ENCODE data around the gene WNT5A. TPM values are rescaled to one million over a fixed set of nuclear protein-coding genes. Genes with fewer than 3 reads are reported as not detected.

WNT5A gene
- polyA plus RNA-seq, 1 donor (not counting 4 experiments of a cell fraction or from before 2014, with no cell fraction given) = 9.4 TPM

DNA sequence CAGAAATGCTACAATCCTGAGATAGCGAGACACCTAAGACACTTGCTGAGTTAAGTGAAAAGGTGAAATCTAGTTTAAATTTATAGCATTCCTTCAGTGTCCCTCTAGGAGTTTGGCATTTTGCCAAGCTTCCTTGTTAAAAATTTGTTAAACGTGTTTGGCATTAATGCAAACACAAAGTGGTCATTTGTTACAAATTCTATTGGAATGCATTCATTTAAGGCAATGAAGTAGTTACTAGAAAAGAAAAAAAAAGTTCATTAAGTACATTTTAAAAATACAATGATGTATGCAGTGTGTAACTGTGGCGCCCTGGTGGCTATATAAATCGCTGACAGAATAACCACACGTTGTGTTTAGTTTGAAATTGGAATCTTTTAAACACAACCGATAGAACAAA is 31.3 kb upstream of the WNT5A start:
- Histone ChIP-seq H3K4me2 (ENCODE audit: control insufficient read depth, extremely low read depth, insufficient read depth, low read depth, low read length) (peak overlapping the region; percentile 29), H4K20me1 (ENCODE audit: control insufficient read depth, extremely low read depth, insufficient read depth, low read length) (no peaks in the 10 kb centered on the region), H3K36me3 (ENCODE audit: control insufficient read depth in 2 of 2, extremely low read depth in 1 of 2, insufficient read depth in 2 of 2, low read length in 2 of 2) (no peaks in the 10 kb centered on the region), H2AFZ (ENCODE audit: control insufficient read depth, low read length) (no peak overlapping the region), H3K4me1 (ENCODE audit: control insufficient read depth, extremely low read depth, insufficient read depth, low read length) (peaks cover 29% of the 10 kb centered on the region), H3K27ac (ENCODE audit: control insufficient read depth, insufficient read depth, low read length) (no peak overlapping the region), H3K9me3 (ENCODE audit: control insufficient read depth, low read depth, low read length) (no peaks in the 10 kb centered on the region), H3K79me2 (ENCODE audit: control insufficient read depth, insufficient read depth, low read length) (no peaks in the 10 kb centered on the region), H3K27me3 (ENCODE audit: control insufficient read depth, extremely low read depth, insufficient read depth, low read length) (no peaks in the 10 kb centered on the region), H3K9me1 (ENCODE audit: control insufficient read depth, extremely low read depth, insufficient read depth, low read length) (no peaks in the 10 kb centered on the region), H3K9ac (ENCODE audit: control insufficient read depth, extremely low read depth, insufficient read depth, low read length) (no peak overlapping the region), H3K4me3 (ENCODE audit: control insufficient read depth in 2 of 3, extremely low read depth in 1 of 3, insufficient read depth in 2 of 3, low read depth in 1 of 3, low read length in 3 of 3) (no peak overlapping the region)
- dilution Hi-C loops (cut with MboI; ENCODE audit: extremely low pct_ligation_motif_present, low sequenced_read_pairs) = no loop called here
- no peak for FAIRE-seq
- no peak for TF ChIP-seq EZH2 (IDR thresholded peaks at IDR 0.05; ENCODE audit: low read length)
- TF ChIP-seq, protein P1, sequence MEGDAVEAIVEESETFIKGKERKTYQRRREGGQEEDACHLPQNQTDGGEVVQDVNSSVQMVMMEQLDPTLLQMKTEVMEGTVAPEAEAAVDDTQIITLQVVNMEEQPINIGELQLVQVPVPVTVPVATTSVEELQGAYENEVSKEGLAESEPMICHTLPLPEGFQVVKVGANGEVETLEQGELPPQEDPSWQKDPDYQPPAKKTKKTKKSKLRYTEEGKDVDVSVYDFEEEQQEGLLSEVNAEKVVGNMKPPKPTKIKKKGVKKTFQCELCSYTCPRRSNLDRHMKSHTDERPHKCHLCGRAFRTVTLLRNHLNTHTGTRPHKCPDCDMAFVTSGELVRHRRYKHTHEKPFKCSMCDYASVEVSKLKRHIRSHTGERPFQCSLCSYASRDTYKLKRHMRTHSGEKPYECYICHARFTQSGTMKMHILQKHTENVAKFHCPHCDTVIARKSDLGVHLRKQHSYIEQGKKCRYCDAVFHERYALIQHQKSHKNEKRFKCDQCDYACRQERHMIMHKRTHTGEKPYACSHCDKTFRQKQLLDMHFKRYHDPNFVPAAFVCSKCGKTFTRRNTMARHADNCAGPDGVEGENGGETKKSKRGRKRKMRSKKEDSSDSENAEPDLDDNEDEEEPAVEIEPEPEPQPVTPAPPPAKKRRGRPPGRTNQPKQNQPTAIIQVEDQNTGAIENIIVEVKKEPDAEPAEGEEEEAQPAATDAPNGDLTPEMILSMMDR (optimal IDR thresholded peaks at IDR 0.05 in 1 of 3, IDR thresholded peaks at IDR 0.05 in 1 of 3, conservative IDR thresholded peaks at IDR 0.05 in 1 of 3; ENCODE audit: extremely low read depth in 1 of 3, insufficient read depth in 2 of 3, low read length in 3 of 3) = no peak
- no peak for DNase-seq (ENCODE audit: low read depth, low spot score)

DNA sequence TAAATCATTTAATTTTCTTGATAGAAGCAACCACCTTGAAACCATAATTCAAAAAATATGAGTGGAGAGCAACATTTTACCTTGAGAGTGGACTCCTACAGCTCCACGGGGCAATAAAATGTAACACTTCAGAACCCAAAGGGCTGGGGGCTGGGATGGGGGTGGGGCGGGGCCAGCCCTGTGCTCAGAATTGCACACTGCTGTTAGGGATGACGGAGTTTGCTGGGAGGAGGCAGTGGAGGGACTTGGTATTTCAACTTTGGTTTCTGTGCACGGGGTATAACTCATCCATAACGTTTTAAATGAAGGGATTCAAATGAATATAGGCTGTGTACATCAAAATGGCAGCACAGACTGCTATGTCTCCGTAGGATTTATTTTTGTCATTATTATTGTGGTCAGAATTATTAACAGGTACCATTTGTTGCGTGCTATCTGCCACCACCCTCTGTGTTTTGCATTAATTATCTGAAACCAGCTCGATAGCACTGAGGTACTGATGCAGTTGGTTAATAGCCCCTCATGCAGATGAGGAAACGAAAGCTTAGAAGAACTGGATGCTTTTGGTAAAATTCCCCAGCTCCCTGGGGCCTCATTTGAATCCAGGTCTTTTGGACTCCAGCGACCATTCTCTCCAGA is 29.4 kb upstream of the WNT5A start:
- dilution Hi-C loops (cut with MboI; ENCODE audit: extremely low pct_ligation_motif_present, low sequenced_read_pairs) = no loop called here
- DNase-seq (ENCODE audit: low read depth, low spot score) (no peak), FAIRE-seq (no peak)
- Histone ChIP-seq H3K79me2 (ENCODE audit: control insufficient read depth, insufficient read depth, low read length) (no peaks in the 10 kb centered on the region), H3K9me3 (ENCODE audit: control insufficient read depth, low read depth, low read length) (no peaks in the 10 kb centered on the region), H3K9ac (ENCODE audit: control insufficient read depth, extremely low read depth, insufficient read depth, low read length) (no peak overlapping the region), H3K36me3 (ENCODE audit: control insufficient read depth in 2 of 2, extremely low read depth in 1 of 2, insufficient read depth in 2 of 2, low read length in 2 of 2) (no peaks in the 10 kb centered on the region), H2AFZ (ENCODE audit: control insufficient read depth, low read length) (no peak overlapping the region), H3K27ac (ENCODE audit: control insufficient read depth, insufficient read depth, low read length) (no peak overlapping the region), H3K4me3 (ENCODE audit: control insufficient read depth in 2 of 3, extremely low read depth in 1 of 3, insufficient read depth in 2 of 3, low read depth in 1 of 3, low read length in 3 of 3) (no peak overlapping the region), H3K4me2 (ENCODE audit: control insufficient read depth, extremely low read depth, insufficient read depth, low read depth, low read length) (no peak overlapping the region), H4K20me1 (ENCODE audit: control insufficient read depth, extremely low read depth, insufficient read depth, low read length) (no peaks in the 10 kb centered on the region), H3K9me1 (ENCODE audit: control insufficient read depth, extremely low read depth, insufficient read depth, low read length) (no peaks in the 10 kb centered on the region), H3K27me3 (ENCODE audit: control insufficient read depth, extremely low read depth, insufficient read depth, low read length) (no peaks in the 10 kb centered on the region), H3K4me1 (ENCODE audit: control insufficient read depth, extremely low read depth, insufficient read depth, low read length) (peaks cover 38% of the 10 kb centered on the region)
- no peak for TF ChIP-seq EZH2 (IDR thresholded peaks at IDR 0.05; ENCODE audit: low read length)
- TF ChIP-seq, protein P1 (optimal IDR thresholded peaks at IDR 0.05 in 1 of 3, IDR thresholded peaks at IDR 0.05 in 1 of 3, conservative IDR thresholded peaks at IDR 0.05 in 1 of 3; ENCODE audit: extremely low read depth in 1 of 3, insufficient read depth in 2 of 3, low read length in 3 of 3) = no peak
